ENCODE data around the gene RBL1.

The RBL1 gene

GRCh38 chr20:37090407-37090806, 5.4 kb downstream of the RBL1 start:
- Mint-ChIP-seq H3K4me1 (peaks cover 7% of the 10 kb centered on the region), H3K27ac (no peak overlapping the region), H3K36me3 (ENCODE audit: low read depth) (peaks cover 13% of the 10 kb centered on the region), H3K27me3 (ENCODE audit: low read depth) (no peaks in the 10 kb centered on the region), H3K4me3 (no peak overlapping the region), H3K9me3 (no peaks in the 10 kb centered on the region)
- TF ChIP-seq, protein P1, sequence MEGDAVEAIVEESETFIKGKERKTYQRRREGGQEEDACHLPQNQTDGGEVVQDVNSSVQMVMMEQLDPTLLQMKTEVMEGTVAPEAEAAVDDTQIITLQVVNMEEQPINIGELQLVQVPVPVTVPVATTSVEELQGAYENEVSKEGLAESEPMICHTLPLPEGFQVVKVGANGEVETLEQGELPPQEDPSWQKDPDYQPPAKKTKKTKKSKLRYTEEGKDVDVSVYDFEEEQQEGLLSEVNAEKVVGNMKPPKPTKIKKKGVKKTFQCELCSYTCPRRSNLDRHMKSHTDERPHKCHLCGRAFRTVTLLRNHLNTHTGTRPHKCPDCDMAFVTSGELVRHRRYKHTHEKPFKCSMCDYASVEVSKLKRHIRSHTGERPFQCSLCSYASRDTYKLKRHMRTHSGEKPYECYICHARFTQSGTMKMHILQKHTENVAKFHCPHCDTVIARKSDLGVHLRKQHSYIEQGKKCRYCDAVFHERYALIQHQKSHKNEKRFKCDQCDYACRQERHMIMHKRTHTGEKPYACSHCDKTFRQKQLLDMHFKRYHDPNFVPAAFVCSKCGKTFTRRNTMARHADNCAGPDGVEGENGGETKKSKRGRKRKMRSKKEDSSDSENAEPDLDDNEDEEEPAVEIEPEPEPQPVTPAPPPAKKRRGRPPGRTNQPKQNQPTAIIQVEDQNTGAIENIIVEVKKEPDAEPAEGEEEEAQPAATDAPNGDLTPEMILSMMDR (IDR thresholded peaks at IDR 0.05; ENCODE audit: unreplicated experiment in 3 of 3): no peak

DNA sequence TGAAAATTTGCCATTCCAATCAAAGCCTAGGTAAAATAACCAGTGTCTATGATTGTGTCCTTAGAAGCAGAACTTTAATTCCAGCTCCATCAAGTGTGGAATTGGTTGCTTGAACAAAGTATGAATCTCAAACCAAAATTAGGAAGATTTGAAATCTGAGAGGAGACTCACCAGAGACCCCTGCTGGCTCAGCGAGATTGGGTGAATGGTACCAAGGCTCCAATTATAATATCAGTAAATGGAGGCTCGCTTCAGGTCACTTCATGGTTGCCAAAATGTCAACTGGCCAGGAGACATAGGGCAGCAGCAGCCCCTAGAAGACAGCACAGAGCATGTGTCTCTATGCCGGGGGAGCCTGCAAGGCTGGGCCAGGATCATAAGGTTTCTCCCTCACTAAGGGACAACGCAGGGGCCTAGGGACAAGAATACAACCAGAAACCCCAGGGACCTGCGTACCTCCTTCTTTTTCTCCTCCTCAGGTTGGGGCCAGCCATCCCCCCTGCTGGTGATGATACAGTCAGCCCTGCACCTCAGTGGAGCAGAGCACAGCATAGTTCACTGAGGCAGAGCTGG, 14.0 kb downstream of the RBL1 start:
- H3K36me3 Mint-ChIP-seq (ENCODE audit: low read depth): peaks cover 44% of the 10 kb centered on the region
- no peaks in the 10 kb centered on the region for H3K4me1 Mint-ChIP-seq
- TF ChIP-seq, protein P1 (IDR thresholded peaks at IDR 0.05; ENCODE audit: unreplicated experiment in 3 of 3): peak in 2 of 3 experiments; percentile 26 to 36
- no peaks in the 10 kb centered on the region for H3K9me3 Mint-ChIP-seq
- H3K27me3 Mint-ChIP-seq (ENCODE audit: low read depth): no peaks in the 10 kb centered on the region
- H3K4me3 Mint-ChIP-seq: no peak overlapping the region
- H3K27ac Mint-ChIP-seq: no peak overlapping the region

- Mint-ChIP-seq H3K4me3 (no peak overlapping the region), H3K4me1 (no peaks in the 10 kb centered on the region), H3K27ac (no peak overlapping the region), H3K9me3 (peaks cover 6% of the 10 kb centered on the region), H3K27me3 (ENCODE audit: low read depth) (no peaks in the 10 kb centered on the region), H3K36me3 (ENCODE audit: low read depth) (peaks cover 44% of the 10 kb centered on the region)
- TF ChIP-seq, protein P1 (IDR thresholded peaks at IDR 0.05; ENCODE audit: unreplicated experiment in 3 of 3): no peak
Observed at GRCh38 chr20:37077009-37077408, 18.8 kb downstream of the RBL1 start.

- Mint-ChIP-seq H3K4me3 (no peak overlapping the region), H3K4me1 (no peaks in the 10 kb centered on the region), H3K27ac (no peak overlapping the region), H3K27me3 (ENCODE audit: low read depth) (no peaks in the 10 kb centered on the region), H3K36me3 (ENCODE audit: low read depth) (peaks cover 47% of the 10 kb centered on the region), H3K9me3 (peaks cover 6% of the 10 kb centered on the region)
- TF ChIP-seq, protein P1 (IDR thresholded peaks at IDR 0.05; ENCODE audit: unreplicated experiment in 3 of 3): no peak
Observed at GRCh38 chr20:37075932-37076685, 19.7 kb downstream of the RBL1 start.

DNA sequence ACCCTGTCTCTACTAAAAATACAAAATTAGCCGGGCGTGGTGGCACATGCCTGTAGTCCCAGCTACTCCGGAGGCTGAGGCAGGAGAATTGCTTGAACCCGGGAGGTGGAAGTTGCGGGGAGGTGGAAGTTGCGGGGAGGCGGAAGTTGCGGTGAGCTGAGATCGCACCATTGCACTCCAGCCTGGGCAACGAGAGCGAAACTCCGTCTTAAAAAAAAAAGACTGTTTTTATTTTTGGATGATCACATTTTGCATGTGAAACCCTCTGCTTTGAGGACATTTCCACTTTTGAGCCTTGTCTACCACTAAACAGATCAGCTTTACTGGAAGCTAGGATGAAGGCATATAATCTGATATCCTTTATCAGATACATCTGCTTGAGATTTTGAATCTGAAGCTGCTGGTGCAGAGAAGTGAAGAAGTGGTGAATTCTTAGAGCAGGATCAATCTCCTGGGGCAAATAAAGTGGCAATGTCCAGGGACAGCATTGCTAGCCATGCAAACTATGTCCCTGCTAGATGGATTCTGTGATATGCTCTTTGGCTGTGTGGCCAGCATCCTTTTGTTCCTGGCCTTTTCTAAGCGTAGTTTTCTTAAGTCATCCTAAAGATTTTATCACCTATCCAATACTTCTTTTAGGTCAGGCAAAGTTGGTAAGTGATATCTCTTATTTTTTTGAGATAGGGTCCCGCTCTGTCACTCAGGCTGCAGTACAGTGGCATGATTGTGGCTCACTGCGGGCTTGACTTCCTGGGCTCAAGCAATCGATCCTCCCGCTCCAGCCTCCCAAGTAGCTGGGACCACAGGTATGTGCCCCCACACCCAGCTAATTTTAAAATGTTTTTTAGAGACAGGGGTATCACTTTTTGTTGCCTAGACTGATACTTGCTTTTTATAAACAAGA, 23.3 kb downstream of the RBL1 start:
- TF ChIP-seq, protein P1 (IDR thresholded peaks at IDR 0.05; ENCODE audit: unreplicated experiment in 3 of 3): no peak
- H3K9me3 Mint-ChIP-seq: peaks cover 6% of the 10 kb centered on the region
- H3K27me3 Mint-ChIP-seq (ENCODE audit: low read depth): no peaks in the 10 kb centered on the region
- no peak overlapping the region for H3K27ac Mint-ChIP-seq
- H3K4me3 Mint-ChIP-seq: no peak overlapping the region
- H3K36me3 Mint-ChIP-seq (ENCODE audit: low read depth): peaks cover 42% of the 10 kb centered on the region
- H3K4me1 Mint-ChIP-seq: no peaks in the 10 kb centered on the region
